Activated CD8-positive, alpha-beta memory T cell treated with anti-CD3 and anti-CD28 coated beads for 36 hours (primary cell): ENCODE data around the gene PTPRN2. TPM values are rescaled to one million over a fixed set of nuclear protein-coding genes. Genes with fewer than 3 reads are reported as not detected.
"Not testable (repeated sequence)": the region's sequence is repeated elsewhere in the genome, so short reads cannot be mapped to it uniquely, and the experiment has no call there.

ENCODE experiments used
- CTCF ChIA-PET: fragments of 350-600 bp; sonication (Branson Sonifier 250); formaldehyde crosslinking; loops from one replicate; lab custom pipeline; 2021; ENCODE audit warnings: antibody characterized with exemption; lab: Charles Lee
- POLR2A ChIA-PET: fragments of 350-600 bp; sonication (Branson Sonifier 250); formaldehyde crosslinking; loops from one replicate; lab custom pipeline; 2021; ENCODE audit warnings: antibody characterized with exemption; lab: Charles Lee
- total RNA-seq, 2 experiments: library from RNA; stranded (reverse); gene quantifications; one replicate each; pipeline ENCODE4 v1.2.3, GENCODE V29; 2021

Gene PTPRN2
- total RNA-seq, 2 experiments from 2014 or later = 0.36 to 0.44 TPM

DNA sequence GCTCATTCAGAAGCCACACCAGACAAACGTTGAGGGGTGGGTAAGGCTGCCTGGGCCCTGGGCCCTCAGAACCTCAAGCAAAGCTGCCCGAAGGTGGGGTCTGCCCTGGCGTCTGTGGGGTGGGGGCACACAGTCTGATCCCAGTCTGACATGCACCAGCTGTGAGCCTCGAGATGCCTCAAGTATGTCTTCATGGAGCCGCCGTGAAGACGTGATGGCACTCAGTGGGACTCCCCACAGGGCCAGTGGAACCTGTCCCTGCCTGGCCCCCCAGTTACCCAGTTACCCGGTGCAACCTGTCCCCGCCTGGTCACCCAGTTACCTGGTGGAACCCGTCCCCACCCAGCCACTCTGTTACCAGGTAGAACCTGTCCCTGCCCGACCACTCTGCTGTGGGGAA lies 351.2 kb downstream of the PTPRN2 start:
- ChIA-PET CTCF (no interaction called here), POLR2A (no interaction called here)

DNA sequence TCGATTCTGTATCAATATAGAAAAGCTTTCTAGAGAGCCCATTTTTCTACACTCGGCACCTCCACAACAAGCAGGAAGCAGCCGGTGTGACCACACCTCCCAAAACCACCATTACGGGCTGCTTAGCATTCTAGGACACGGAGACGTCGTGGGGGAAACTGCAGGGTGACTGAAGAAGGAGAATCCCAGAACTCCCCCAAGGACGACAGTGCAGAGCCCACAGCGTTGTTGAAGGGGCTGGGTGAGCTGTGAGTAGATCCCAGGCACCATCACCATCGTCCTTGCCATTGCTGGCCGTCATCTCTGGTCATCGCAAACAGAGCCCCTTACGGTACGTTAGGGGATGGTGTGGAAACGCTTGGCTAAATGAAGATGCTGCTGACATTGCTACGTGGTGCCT lies 351.8 kb downstream of the PTPRN2 start:
- POLR2A ChIA-PET = no interaction called here
- CTCF ChIA-PET = no interaction called here

DNA sequence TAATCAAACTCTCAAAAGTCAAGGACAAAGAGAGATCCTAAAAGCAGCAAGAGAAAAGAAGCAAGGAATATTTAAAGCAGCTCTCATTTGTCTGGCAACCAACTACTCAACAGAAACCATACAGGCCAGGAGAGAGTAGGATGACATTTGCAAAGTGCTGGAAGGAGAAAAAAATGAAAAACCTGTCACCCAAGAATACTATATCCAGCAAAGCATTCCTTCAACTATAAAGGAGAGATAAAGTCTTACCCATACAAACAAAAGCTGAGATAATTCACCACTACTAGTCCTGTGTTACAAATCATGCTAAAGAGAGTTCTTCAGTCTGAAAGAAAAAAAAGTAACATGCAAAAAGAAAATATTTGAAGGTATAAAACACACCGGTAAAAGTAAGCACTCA lies 357.7 kb downstream of the PTPRN2 start:
- POLR2A ChIA-PET = no interaction called here

DNA sequence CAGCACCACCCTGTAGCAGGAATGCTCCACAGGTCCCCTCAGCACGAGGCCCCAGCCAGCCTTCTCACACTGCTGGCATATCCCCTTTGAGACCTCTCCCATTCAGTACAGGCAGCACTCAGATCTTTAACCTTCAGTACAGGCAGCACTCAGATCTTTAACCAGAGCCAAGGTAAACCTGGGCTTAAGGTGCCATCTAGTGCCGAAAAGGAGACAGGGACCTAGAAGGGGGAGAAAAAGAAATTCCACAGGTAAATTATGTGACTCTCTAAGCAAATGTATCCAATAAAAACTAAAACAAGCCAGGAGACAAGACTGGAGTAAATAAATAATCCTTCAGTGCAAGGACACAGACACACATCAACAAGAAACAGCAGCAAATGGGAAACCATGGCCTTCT lies 358.6 kb downstream of the PTPRN2 start:
- ChIA-PET CTCF (no interaction called here), POLR2A (no interaction called here)

More for the DNA sequence above, 357.7 kb downstream of the PTPRN2 start:
- CTCF ChIA-PET = no interaction called here

DNA sequence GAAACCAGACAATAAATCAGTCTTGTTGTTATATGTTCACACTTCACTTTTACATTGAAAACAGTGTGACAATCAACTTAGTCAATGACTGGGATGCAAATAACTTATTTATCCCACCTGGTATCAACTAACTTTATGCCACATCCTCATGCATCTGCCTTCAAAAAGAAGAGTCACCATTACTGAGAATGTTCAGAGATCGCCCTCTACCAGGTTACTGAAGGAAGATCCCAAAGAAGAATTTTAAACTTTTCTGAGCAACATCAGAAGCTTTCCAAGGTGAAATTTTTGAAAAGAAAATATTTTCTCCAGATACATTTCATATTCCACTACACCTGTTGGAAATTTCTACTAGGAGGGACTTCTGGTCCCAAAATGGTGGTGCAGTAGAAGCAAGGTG lies 359.5 kb downstream of the PTPRN2 start:
- ChIA-PET POLR2A (no interaction called here), CTCF (no interaction called here)

DNA sequence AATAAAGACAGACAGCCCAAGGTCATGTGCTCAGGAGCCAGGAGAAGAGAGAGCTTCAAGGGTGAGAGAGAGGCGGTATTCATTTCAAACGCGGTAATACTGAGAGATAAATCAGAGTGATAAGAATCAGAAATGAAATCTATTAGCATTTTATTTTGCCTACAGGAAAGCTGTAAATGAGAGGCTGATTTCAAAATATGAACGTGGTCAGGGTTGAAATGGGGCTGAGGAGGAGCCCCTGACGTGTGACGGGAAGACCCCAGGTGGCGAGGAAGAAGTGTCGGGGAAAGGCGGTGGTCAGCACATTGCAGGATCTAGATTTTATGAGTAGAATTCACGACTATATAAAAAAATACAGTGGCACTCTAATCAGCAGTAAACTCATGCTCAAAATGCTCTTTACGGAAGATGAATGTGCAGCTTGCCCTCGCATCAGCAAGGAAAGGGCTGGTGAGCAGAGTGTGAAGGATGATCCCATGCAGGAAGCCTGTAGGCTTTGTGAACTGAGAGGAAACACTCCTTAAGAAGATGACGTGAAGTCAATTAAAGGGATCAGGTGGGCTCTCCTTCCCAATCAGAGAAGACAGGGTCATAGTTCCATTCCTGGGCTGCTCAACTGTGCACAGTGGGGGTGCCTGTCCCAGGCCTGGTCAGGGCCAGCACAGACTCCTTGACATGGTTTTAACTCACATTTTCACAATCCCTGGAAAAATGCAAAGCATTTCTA lies 360.2 kb downstream of the PTPRN2 start:
- ChIA-PET CTCF (no interaction called here), POLR2A (no interaction called here)

DNA sequence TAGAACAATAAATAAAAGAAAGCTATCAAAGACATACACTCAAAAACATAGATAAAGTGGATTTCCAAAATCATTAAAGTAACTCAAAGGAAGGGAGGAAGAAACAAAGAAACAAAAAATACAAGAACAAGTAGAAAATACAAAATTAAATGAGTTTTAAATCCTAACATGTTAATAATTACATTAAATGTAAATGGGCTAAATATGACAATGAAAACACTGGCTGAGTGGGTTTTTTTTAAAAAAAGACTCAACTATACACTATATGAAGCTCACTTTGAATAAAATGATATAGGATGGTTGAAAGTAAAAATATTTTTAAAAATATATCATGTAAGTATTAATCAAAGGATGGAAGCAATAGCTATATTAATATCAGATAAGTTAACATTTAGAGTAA lies 371.4 kb downstream of the PTPRN2 start:
- CTCF ChIA-PET = no interaction called here
- POLR2A ChIA-PET = no interaction called here

DNA sequence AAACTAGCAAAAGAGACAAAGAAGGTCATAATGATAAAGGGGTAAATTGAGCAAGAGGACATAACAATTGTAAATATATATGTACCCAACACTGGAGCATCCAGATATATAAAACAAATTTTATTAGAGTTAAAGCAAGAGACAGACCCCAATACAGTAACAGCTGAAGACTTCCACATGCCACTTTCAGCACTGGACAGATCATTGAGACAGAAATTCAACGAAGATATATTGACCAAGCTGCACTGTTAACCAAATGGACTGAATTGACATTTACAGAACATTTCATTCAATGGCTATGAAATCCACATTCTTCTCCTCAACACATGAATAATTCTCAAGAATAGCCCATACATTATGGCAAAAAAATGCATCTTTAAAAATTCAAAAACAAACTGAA lies 378.2 kb downstream of the PTPRN2 start:
- CTCF ChIA-PET = no interaction called here
- POLR2A ChIA-PET = no interaction called here

DNA sequence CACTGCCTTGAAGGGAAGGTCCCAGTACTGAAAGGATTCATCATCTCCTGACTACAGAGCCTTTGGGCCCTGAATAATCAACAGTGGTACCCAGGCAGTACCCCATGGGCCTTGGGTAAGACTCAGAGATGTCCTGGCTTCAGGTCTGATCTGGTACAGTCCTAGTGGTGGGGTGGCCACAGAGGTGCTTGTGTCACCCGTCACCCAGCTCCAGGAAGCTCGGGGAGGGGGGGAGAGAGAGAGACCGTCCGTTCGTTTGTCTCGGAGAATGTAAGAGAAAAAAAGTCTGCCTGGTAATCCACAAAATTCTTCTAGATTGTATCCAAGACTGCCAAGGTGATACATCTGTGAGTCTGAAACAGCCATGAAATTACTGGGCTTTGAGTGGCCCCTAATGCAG lies 381.3 kb downstream of the PTPRN2 start:
- POLR2A ChIA-PET = no interaction called here

DNA sequence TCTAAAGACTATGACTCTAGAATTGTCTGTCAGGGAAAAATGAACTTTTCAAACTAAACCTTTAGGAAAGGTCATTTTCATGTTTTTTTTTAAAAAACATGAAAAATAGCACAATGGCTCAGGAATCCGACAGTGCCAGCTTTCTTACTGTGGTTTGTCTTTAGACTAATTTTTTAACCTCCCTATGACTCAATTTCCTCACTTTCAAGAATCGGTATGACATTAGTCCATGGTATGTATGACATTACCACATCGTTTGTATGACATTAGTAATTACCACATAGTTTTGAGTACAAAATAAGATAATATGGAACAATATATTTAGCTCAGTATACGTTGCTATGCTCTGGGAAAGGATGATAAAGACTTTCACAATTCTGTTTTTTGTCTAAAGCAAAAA lies 383.2 kb downstream of the PTPRN2 start:
- ChIA-PET CTCF (no interaction called here), POLR2A (no interaction called here)

More for the DNA sequence above, 381.3 kb downstream of the PTPRN2 start:
- CTCF ChIA-PET = no interaction called here

DNA sequence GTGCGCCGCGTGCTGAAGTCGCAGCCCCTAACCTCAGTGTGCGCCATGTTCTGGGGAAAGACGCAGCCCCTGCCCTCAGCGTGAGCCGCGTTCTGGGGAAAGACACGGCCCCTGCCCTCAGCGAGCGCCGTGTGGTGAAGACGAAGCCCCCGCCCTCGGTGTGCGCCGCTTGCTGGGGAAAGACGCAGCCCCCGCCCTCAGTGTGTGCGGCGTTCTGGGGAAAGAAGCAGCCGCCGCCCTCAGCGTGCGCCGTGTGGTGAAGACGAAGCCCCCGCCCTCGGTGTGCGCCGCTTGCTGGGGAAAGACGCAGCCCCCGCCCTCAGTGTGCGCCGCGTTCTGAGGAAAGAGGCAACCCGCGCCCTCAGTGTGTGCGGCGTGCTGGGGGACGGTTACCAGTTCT lies 383.7 kb downstream of the PTPRN2 start:
- CTCF ChIA-PET, POLR2A ChIA-PET: not testable (repeated sequence)

DNA sequence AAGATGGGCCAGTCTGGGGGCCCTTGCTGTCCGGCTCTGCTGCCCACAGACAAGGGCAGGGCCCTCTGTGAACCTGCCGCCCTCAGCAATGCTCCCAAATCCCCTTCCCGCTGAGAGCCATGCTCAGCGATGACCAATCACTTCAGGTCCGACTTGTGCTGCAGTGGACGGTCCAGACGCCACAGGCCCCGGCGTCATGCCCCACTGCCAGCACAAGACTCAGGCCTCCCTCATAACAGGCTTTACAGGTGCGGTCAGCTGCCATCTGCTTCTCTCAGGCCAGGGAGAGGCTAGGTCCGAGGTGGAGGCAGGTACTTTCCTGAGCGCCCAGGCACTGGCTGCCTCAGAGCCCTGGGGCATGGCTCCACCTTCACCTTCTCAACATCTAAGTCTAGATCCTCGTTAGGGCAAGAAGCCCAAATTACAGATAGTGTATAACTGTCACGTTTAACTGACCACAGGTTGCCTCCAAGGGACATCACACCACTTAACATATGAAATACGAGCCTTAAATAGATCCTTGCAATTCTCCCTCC lies 393.2 kb downstream of the PTPRN2 start:
- POLR2A ChIA-PET = no interaction called here
- CTCF ChIA-PET = no interaction called here

DNA sequence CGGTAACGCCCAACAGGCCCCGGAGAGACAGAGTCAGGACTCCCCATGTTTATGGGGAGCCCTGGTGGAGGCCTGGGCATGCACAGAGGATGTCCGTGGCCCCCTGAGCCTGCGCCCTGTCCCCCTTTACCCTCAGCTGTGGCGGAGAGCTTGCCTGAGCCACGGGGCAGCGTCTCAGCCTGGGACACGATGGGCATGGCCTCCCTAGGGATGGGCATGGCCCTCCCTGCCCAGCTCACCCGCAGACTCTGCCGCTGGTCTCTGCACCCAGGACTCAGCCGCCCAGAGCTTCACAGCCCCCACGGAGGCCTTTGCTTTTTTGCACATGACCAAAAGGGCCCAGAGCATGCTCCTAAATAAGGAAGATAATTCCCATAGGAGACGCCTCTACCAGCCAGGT lies 394.2 kb downstream of the PTPRN2 start:
- CTCF ChIA-PET = no interaction called here
- POLR2A ChIA-PET = no interaction called here

DNA sequence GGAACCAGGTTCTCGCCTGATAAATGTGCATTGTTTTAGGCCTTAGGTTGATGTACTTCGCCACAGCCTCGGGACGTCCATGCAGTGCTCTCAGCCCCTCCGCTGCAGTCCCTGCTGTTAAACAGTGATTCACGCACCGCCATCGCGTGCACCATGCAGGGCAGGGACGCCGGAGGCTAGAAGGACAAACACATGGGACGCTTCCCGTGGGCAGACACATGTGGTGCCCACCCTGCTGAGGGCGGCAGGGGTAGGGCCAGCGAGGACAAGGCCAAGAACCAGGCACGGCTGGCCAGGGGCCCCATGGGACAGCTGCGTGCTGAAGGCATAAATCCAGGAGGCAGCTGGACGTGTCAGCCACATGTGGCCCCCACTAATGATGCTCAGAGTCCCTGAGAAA lies 394.7 kb downstream of the PTPRN2 start:
- ChIA-PET CTCF (no interaction called here), POLR2A (no interaction called here)

DNA sequence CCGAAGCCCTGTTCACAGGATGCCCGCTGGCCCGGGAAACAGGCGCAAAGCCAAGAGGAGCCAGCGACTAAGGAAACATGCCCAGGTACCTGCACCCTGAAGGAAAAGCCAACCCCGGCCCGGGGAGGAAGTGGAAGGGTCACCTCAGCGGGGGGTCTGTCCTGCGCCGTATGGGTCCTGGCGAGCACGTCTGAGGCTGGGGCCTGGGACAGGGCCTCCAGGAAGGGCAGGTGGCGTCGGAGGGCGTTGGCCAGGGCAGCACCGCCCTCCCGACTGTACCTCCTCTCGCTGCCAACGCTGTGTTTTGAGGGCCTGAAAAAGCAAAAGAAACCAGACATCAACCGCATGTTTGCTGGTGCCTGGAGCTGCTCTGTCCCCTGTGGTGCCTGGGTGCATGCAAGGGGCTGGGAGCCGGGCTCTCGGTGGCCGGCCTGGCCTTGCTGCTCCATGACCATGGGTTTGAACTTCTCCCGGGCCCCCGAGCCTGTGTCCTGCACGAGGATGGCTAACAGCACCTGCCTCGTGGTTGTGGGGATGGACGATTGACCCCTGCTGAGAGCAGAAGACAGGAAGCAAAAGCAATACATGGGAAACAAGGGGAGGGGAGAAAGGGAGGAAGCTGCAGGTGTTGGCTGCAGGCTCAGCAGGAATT lies 395.3 kb downstream of the PTPRN2 start:
- ChIA-PET POLR2A (no interaction called here), CTCF (no interaction called here)

DNA sequence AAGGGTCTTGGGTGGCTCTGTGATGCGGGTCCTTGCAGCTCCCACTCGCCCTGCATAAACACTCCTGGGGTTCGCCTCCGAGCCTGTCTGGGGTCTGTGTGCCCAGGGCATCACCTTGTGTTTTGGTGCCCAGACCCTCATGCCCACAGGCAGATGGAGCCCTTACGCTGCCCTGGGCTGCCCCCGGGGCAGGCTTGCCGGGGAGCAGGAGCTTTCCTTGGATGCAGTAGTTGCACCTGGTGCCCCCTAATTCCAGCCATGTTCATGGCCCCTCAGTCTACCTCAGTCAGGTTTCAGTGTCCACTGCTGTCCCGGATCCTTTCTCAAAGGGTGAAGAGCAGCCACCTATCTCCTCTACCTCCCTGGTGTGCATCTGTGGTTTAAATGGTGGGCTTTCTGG lies 396.0 kb downstream of the PTPRN2 start:
- ChIA-PET POLR2A (no interaction called here), CTCF (no interaction called here)

DNA sequence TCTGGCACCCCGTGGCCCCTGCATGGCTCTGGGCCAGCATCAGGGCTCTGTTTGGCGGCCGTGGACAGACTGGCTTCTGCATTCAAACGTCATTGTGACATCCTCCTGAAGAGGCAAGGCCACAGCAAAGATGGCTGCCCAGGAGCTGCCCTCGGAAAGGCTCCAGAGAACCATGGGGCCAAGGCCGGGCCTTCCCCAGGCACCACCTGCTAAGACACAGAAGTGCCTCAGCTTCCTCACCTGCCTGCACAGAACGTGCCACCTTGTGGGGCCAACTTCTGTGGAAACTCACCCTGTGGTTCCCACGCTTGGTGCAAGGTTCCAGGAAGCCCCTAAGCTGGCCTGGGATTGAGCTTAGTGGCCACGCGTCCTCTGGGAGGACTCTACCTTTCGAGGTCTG lies 396.9 kb downstream of the PTPRN2 start:
- POLR2A ChIA-PET = no interaction called here
- CTCF ChIA-PET = no interaction called here

DNA sequence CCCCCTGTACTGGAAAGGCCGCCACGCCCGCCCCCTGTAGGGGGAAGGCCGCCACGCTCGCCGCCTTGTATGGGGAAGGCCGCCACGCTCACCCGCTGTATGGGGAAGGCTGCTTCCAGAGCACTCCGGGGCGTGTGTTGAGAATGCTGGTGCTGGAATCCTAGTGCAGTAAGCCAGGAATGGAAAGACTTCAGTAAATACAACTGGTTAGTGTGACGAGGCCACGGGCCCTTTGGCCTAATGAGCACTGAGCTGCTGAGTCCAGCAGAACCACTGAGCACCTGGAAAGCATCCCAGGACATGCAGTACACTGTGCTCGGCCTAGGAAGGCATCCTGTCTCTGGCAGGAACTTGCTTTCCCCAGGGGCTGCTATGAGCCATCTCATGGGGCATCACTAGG lies 398.9 kb downstream of the PTPRN2 start:
- ChIA-PET CTCF (no interaction called here), POLR2A (no interaction called here)

DNA sequence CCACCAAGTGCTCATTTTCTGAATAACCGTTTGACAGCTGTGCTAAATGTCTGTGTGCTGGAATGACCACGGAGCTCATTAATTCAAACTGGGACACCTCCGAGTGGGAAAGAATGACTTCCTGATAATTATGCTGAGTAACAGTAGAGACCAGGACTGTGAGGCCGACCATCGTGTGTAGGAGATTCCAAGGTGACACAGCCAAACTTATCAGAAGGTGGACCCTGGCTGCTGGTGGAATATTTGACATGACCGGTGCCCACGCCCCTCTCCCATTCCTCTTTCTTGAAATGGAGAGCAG lies 400.0 kb downstream of the PTPRN2 start:
- ChIA-PET POLR2A (no interaction called here), CTCF (no interaction called here)

DNA sequence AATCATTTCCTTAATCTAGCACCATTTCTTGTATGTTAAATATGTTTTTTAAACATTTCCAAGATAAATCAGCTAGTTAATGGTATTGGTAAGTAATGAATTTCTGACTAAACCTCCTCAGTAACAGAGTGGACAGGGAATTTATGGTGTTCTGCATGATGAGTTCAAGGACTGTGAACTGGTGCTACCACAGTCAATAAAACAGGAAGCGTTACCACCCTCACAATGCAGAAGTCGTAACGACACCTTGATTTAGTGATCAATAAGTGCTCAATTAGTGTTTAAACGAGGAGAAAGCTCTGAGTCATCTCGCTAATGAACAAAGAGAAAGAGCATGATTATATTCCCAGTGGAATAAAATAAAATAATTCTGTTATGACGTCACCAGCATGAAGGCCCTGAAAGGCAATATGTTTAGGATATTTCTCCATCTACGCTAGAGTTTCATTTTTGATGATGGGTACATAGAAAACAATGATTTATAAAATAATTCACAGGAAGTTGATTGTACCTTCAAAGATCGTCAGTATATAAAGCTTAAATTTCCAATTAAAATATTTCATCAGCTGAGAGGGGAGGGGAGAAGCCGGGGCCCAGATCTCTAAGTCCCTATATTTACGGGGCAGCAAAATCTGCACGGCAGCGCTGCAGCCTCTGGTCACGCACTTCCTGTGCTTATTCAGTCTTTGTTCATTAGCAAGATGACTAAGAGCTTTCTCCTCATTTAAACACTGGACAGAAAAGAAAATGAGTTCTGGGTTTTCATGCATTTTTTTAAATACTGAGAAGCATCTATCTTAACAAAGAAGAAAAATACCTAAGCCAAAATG lies 400.5 kb downstream of the PTPRN2 start:
- POLR2A ChIA-PET = no interaction called here

DNA sequence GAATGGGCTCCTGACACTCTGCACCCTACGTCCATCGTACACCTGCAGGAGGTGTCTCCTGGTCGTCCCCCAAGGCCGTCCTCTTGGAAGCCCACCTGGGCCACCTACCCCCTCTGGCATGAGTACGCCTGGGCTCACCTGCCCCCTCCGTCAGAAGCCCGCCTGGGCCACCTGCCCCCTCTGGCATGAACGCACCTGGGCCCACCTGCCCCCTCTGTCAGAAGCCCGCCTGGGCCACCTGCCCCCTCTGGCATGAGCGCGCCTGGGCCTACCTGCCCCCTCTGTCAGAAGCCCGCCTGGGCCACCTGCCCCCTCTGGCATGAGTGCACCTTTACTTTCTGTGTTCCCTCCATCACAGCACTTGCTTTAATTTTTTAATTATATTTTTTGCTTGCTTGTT lies 401.2 kb downstream of the PTPRN2 start:
- CTCF ChIA-PET = no interaction called here
- POLR2A ChIA-PET = no interaction called here

More for the DNA sequence above, 400.5 kb downstream of the PTPRN2 start:
- CTCF ChIA-PET = no interaction called here
